ENCODE results near the gene TCAP. TPM values are rescaled to one million over a fixed set of nuclear protein-coding genes. Genes with fewer than 3 reads are reported as not detected.

TCAP gene
- total RNA-seq, 1 donor from 2014 or later, result not detected

DNA sequence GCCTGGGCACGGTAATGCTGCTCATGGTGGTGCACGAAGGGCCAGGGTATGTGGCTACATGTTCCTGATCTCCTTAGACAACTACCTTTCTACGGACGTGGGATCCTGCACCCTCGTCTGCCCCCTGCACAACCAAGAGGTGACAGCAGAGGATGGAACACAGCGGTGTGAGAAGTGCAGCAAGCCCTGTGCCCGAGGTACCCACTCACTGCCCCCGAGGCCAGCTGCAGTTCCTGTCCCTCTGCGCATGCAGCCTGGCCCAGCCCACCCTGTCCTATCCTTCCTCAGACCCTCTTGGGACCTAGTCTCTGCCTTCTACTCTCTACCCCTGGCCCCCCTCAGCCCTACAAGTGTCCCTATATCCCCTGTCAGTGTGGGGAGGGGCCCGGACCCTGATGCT is 46.7 kb downstream of the TCAP start:
- peaks cover 44% of the 10 kb centered on the region for H3K36me3 ChIP-seq (ENCODE audit: control insufficient read depth, insufficient read depth, low read length)
- FAIRE-seq, result peak; percentile 66
- no peak overlapping the region for H3K4me3 ChIP-seq (ENCODE audit: low read depth, low read length)
- H3K27me3 ChIP-seq (ENCODE audit: control insufficient read depth, insufficient read depth, low read length), result no peaks in the 10 kb centered on the region
- TF ChIP-seq CTCF (IDR thresholded peaks at IDR 0.05; ENCODE audit: insufficient read depth, low read length, severe bottlenecking), result no peak
- DNase-seq (ENCODE audit: low read depth), result no peak

DNA sequence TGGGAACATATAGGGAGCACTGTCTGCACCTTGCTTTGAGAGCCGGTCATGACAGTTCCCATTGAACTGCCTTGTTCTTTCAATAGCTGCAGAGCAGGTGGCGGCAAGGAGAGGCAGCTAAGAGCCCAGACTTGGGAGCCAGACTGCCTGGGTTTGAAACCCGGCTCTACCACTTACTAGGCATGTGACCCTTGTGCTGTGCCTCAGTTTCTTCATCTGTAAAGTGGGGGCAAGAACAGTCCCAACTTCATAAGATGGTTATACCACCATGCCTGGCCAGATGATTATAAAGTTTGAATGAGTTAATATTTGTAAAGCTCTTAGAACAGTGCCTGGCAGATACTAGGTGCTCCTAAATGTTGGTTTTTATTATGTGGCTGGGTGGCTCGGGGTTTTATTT is 49.1 kb downstream of the TCAP start:
- Histone ChIP-seq H3K4me3 (ENCODE audit: low read depth, low read length) (no peak overlapping the region), H3K27me3 (ENCODE audit: control insufficient read depth, insufficient read depth, low read length) (no peaks in the 10 kb centered on the region), H3K36me3 (ENCODE audit: control insufficient read depth, insufficient read depth, low read length) (peaks cover 32% of the 10 kb centered on the region)
- no peak for TF ChIP-seq CTCF (IDR thresholded peaks at IDR 0.05; ENCODE audit: insufficient read depth, low read length, severe bottlenecking)
- no peak for DNase-seq (ENCODE audit: low read depth)
- FAIRE-seq, result no peak

- DNase-seq (ENCODE audit: low read depth), result no peak
- H3K27me3 ChIP-seq (ENCODE audit: control insufficient read depth, insufficient read depth, low read length), result no peaks in the 10 kb centered on the region
- no peak for TF ChIP-seq CTCF (IDR thresholded peaks at IDR 0.05; ENCODE audit: insufficient read depth, low read length, severe bottlenecking)
- peak; percentile 70 for FAIRE-seq
- H3K36me3 ChIP-seq (ENCODE audit: control insufficient read depth, insufficient read depth, low read length), result peaks cover 32% of the 10 kb centered on the region
- no peak overlapping the region for H3K4me3 ChIP-seq (ENCODE audit: low read depth, low read length)
Observed at GRCh38 chr17:39715375-39716072, 50.4 kb downstream of the TCAP start.

Other genes starting within 250 kb of the TCAP start
- gene MED1, start 214.1 kb upstream of the TCAP start, total RNA-seq, result 21.6 and 25.0 TPM in 2 replicates
- gene CDK12, start 203.9 kb upstream of the TCAP start, total RNA-seq, result 19.7 and 24.3 TPM in 2 replicates
- gene NEUROD2, start 57.4 kb upstream of the TCAP start, total RNA-seq, result not detected in 2 replicates
- not detected in 2 replicates for gene PPP1R1B, start 38.4 kb upstream of the TCAP start, total RNA-seq
- 18.4 and 23.0 TPM in 2 replicates for gene STARD3, start 28.2 kb upstream of the TCAP start, total RNA-seq
- gene PNMT, start 3.1 kb downstream of the TCAP start, total RNA-seq, result not detected in 2 replicates
- gene PGAP3, start 22.7 kb downstream of the TCAP start, total RNA-seq, result 10.8 TPM in 2 replicates
- gene ERBB2, start 34.7 kb downstream of the TCAP start, total RNA-seq, result 32.1 and 62.3 TPM in 2 replicates
- gene MIEN1, start 65.2 kb downstream of the TCAP start, total RNA-seq, result 26.6 and 34.1 TPM in 2 replicates
- gene GRB7, start 72.6 kb downstream of the TCAP start, total RNA-seq, result 9.0 and 14.0 TPM in 2 replicates
- gene IKZF3, start 199.0 kb downstream of the TCAP start, total RNA-seq, result under 0.01 TPM in 1 of 2 replicates, not detected in the other
- not detected in 2 replicates for gene ZPBP2, start 202.9 kb downstream of the TCAP start, total RNA-seq

All from bronchial epithelial cell (primary cell).